Panc1 (cell line): ENCODE measurements around the gene INHA. TPM values are rescaled to one million over a fixed set of nuclear protein-coding genes. Genes with fewer than 3 reads are reported as not detected.

Experiments used
- ATAC-seq: fragments of 200-7000 bp; cut with Tn5 transposase; 2 replicates; pipeline ENCODE4 v1.9.1; 2020; ENCODE audit warnings: mild to moderate bottlenecking, moderate library complexity
- BruUV-seq: library from RNA; stranded (reverse); fragments of 400-500 nt; replicated peaks from 2 replicates; lab custom pipeline; 2021; lab: Mats Ljungman, UMichigan
- CTCF ChIA-PET: fragments of 300-600 bp; sonication (Branson Sonifier 250); formaldehyde crosslinking; loops from one replicate; lab custom pipeline; 2022; ENCODE audit warnings: antibody characterized with exemption; lab: Charles Lee
- POLR2A ChIA-PET: fragments of 300-600 bp; sonication (Branson Sonifier 250); formaldehyde crosslinking; loops from one replicate; lab custom pipeline; 2022; ENCODE audit warnings: antibody characterized with exemption; lab: Charles Lee
- DNase-seq: peaks from one replicate; pipeline ENCODE4 v3.0.0-alpha.2; 2010; ENCODE audit warnings: low read depth, low spot score
- H3K27ac ChIP-seq: 2 replicates; pipeline ENCODE4 v1.5.1; 2011; ENCODE audit warnings: mild to moderate bottlenecking, low read length, inconsistent platforms
- H3K27me3 ChIP-seq: fragments of 200-500 bp; sonication (Bioruptor generic); 2 replicates; pipeline ENCODE4 v1.6.0; 2014; ENCODE audit warnings: low read length, inconsistent platforms; ENCODE audit not compliant: control insufficient read depth, insufficient read depth
- H3K36me3 ChIP-seq: fragments of 200-500 bp; sonication (Bioruptor generic); 2 replicates; pipeline ENCODE4 v1.5.1; 2014; ENCODE audit warnings: inconsistent platforms, mild to moderate bottlenecking, low read length, moderate library complexity; ENCODE audit not compliant: control insufficient read depth, insufficient read depth
- H3K4me1 ChIP-seq: 2 replicates; pipeline ENCODE4 v1.5.1; 2011; ENCODE audit warnings: inconsistent platforms, mild to moderate bottlenecking, low read length, moderate library complexity; ENCODE audit not compliant: control insufficient read depth, insufficient read depth
- H3K4me3 ChIP-seq, 2 experiments: 2 replicates each; pipeline ENCODE4 v1.5.1; 2011 to 2012; ENCODE audit warnings: low read depth in 2 of 2, low read length in 2 of 2, mild to moderate bottlenecking in 2 of 2, inconsistent platforms in 1 of 2, moderate library complexity in 1 of 2
- H3K9me3 ChIP-seq: fragments of 200-500 bp; sonication (Bioruptor generic); 2 replicates; pipeline ENCODE4 v1.5.1; 2014; ENCODE audit warnings: low read depth, mild to moderate bottlenecking, inconsistent platforms, low read length, moderate library complexity; ENCODE audit not compliant: control insufficient read depth, insufficient read depth
- CTCF ChIP-seq: fragments of 450-650 bp; IDR thresholded peaks from 2 replicates; pipeline ENCODE4 v1.5.1; 2017; ENCODE audit warnings: mild to moderate bottlenecking
- POLR2AphosphoS5 ChIP-seq: IDR thresholded peaks from 2 replicates; pipeline ENCODE4 v1.6.1; 2012; ENCODE audit warnings: mild to moderate bottlenecking, low read depth, low read length, moderate library complexity
- REST ChIP-seq, 2 experiments: IDR thresholded peaks; 2 replicates each; pipeline ENCODE4 v1.6.1; 2011 to 2012; ENCODE audit warnings: low read depth in 2 of 2, control low read depth in 1 of 2, low read length in 1 of 2, mild to moderate bottlenecking in 1 of 2, moderate library complexity in 1 of 2; ENCODE audit not compliant: insufficient read depth in 1 of 2
- SIN3A ChIP-seq: IDR thresholded peaks from 2 replicates; pipeline ENCODE4 v1.6.1; 2012; ENCODE audit warnings: low read depth, mild to moderate bottlenecking, low read length, moderate library complexity, borderline replicate concordance; ENCODE audit not compliant: insufficient read depth
- TCF7L2 ChIP-seq: IDR thresholded peaks from 2 replicates; pipeline ENCODE4 v1.6.1; 2011; ENCODE audit warnings: mild to moderate bottlenecking, low read depth, low read length, inconsistent platforms
- in situ Hi-C: cut with HindIII; loops from 2 replicates; pipeline ENCODE4 v1.10.0; 2016; ENCODE audit warnings: low sequenced_read_pairs, low pct_unique_long_range_greater_than_20kb
- intact Hi-C: fragments of 100-400 bp; cut with micrococcal nuclease; formaldehyde crosslinking; loops from one replicate; pipeline ENCODE4 v1.10.0; 2022; ENCODE audit not compliant: unreplicated experiment
- total RNA-seq: library from RNA; stranded (reverse); gene quantifications from one replicate; pipeline ENCODE4 v1.2.1, GENCODE V29; 2021; ENCODE audit not compliant: unreplicated experiment

INHA gene
- total RNA-seq, 1 experiment from 2014 or later: 1.2 TPM

GRCh38 chr2:219548990-219549389 is 23.1 kb upstream of the INHA start:
- DNase-seq (no peak), ATAC-seq (no peak)
- ChIA-PET POLR2A (no interaction called here), CTCF (no interaction called here)
- Histone ChIP-seq H3K27ac (no peak overlapping the region), H3K36me3 (no peaks in the 10 kb centered on the region), H3K4me1 (peaks cover 3% of the 10 kb centered on the region; the same call in 1 of the 2 replicates), H3K9me3 (no peaks in the 10 kb centered on the region), H3K27me3 (no peaks in the 10 kb centered on the region), H3K4me3 (no peak overlapping the region)
- in situ Hi-C loops (no loop called here), intact Hi-C loops (no loop called here)
- TF ChIP-seq REST (IDR thresholded peaks at IDR 0.05; ENCODE audit: insufficient read depth in 1 of 2, low read depth in 2 of 2, low read length in 1 of 2) (no peak), POLR2AphosphoS5 (no peak), TCF7L2 (no peak), SIN3A (no peak)
- BruUV-seq: no TSS peak

- CTCF ChIA-PET: no interaction called here
Observed at GRCh38 chr2:219549619-219550018, 22.5 kb upstream of the INHA start.

More at GRCh38 chr2:219549619-219550018, 22.5 kb upstream of the INHA start:
- POLR2A ChIA-PET: no interaction called here
- peaks cover 3% of the 10 kb centered on the region; the same call in 1 of the 2 replicates for H3K4me1 ChIP-seq
- H3K27ac ChIP-seq: no peak overlapping the region
- ATAC-seq: no peak
- H3K36me3 ChIP-seq: no peaks in the 10 kb centered on the region
- in situ Hi-C loops: no loop called here
- no peaks in the 10 kb centered on the region for H3K27me3 ChIP-seq
- BruUV-seq: no TSS peak
- no peak for TF ChIP-seq SIN3A
- no peak for TF ChIP-seq POLR2AphosphoS5
- no peak for TF ChIP-seq TCF7L2
- TF ChIP-seq REST (IDR thresholded peaks at IDR 0.05; ENCODE audit: insufficient read depth in 1 of 2, low read depth in 2 of 2, low read length in 1 of 2): no peak
- no peak for TF ChIP-seq CTCF
- DNase-seq: no peak
- no peak overlapping the region for H3K4me3 ChIP-seq
- no peaks in the 10 kb centered on the region for H3K9me3 ChIP-seq
- intact Hi-C loops: no loop called here
